Measurements from ENCODE around the gene STAG1.
"Not testable (repeated sequence)": the region's sequence is repeated elsewhere in the genome, so short reads cannot be mapped to it uniquely, and the experiment has no call there.

Gene STAG1

DNA sequence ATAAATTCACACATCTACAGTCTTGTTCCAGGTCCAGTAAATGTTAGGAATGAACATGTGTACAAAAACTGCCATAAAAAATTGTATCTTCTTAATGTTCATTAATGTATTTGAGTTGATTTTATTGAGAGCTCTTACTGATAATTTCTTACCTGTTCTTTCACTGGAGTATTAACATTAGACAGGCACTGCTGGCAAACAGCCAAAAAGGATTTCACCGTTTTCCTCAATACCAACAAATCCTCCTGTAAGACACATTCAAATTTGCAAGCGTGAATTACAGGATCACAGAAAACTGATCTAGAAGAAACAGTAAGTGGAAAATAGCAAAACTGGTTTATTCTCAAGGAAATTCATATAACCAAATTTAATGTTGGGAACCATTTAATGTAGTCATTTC lies 374.7 kb downstream of the STAG1 start:
- no peak for DNase-seq

DNA sequence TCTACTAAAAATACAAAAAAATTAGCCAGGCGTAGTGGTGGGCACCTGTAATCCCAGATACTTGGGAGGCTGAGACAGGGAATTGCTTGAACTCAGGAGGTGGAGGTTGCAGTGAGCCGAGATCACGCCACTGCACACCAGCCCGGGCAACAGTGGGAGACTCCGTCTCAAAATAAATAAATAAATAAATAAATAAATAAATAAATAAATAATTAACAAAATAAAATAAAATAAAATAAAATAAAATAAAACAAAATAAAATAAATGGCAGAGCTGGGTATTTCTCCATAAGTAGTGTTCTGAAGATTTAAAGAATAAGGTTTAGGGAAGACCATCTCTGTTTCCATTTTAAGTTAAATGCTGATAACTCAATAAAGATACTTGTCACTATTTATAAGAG lies 376.4 kb downstream of the STAG1 start:
- DNase-seq = not testable (repeated sequence)

DNA sequence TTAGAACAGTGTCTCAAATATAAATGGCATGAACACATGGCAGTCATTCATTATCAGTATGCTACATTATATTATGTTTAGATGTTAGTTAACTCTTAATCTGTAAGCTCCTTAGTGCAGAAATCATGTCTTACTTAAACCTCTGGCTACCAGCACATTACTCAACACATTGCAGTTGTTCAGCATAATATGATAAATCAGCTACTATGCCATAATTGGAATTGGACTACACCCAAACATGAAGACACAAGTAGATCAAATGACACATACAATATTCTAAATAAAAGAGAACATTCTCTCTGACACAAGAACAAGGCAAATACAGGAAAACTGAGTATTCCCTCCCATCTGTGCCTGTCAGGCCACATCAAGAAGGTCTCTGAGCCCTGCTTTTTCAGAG lies 385.9 kb downstream of the STAG1 start:
- DNase-seq = no peak

DNA sequence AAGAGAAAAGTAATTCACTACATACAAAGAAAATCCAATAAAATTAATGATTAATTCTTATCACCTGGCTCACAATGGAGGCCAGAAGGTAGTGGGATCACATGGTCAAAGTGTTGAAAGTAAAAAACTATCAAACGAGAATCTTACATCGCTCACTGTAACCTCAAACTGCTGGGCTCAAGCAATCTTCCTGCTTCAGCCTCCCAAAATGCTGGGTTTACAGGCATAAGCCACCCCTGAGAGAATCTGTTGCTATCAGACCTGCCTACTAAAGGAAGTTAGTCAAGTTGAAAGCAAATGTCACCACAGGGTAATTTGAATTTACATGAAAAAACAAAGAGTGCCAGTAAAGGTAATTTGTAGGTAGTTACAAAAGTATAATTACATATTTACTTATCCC lies 398.7 kb downstream of the STAG1 start:
- no peak for DNase-seq

DNA sequence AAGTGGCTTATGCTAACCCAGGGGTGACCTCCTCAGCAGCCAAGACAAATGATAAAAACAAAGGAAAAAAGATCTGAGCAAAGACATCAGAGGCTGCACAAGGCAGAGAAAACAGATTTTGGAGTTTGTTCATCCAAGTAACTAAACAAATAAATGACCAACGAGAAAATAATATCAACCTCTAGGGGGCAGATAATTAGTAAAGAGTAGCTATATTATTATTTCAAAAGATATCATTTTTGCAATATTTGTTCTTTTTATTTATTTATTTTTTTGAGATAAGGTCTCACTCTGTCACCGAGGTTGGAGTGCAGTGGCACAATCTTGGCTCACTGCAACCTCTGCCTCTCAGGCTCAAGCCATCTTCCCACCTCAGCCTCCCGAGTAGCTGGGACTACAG lies 400.3 kb downstream of the STAG1 start:
- DNase-seq = no peak

DNA sequence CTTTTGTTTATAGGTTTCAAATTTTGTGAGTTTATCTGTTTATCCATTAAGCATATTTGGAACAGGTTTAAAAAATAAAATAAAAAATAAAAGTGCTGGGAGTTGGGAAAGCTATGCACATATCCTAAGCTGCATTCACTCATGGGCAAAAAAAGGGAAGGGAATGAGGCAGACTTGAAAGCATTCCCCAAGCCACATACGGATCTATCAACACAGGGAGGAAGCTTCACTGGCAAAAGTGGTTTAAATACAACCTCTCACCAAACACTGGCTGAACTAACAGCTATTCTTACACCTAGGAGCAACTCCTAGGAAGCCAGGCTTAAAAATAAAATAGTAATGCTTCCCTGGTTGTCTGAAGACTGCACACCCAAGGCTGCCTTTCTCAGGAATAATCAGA lies 400.8 kb downstream of the STAG1 start:
- no peak for DNase-seq

DNA sequence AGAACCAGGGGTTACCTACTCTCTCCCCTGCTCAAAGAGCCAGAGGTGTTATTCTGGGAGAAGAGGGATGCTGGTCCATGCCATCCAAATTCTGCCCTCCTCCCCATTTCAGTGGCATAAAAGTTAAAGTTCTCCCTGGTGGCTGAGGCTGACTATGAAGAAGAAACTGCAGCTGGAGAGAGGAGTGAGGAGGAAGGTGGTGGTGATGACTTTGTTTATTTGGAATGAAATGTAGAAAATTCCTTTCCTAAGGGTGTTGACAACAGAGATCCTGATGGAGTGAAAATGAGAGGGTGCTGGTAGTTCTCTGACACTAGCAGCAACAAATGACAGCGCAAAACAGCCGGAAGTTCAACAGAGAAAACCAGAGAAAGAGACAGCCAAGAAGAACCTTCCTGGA lies 401.6 kb downstream of the STAG1 start:
- DNase-seq = no peak

DNA sequence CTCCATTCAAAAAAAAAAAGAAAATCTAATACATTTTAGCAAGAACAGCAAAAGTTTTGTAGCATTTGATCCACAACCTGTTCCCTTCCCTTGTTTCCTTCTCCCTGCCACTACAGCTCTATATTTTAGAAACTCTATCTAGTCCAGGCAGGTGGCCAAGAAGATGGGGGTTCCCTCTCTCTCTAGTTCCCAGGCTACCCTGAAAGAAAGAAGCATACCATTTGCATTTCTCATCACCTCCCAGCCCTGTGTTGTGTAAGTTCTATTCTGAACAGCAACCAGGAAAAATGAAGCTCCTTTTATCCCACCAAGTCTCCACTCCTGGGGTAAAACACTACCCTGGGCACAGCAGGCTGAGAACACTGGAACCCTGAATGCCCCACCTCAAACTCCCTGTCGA lies 402.0 kb downstream of the STAG1 start:
- no peak for DNase-seq

DNA sequence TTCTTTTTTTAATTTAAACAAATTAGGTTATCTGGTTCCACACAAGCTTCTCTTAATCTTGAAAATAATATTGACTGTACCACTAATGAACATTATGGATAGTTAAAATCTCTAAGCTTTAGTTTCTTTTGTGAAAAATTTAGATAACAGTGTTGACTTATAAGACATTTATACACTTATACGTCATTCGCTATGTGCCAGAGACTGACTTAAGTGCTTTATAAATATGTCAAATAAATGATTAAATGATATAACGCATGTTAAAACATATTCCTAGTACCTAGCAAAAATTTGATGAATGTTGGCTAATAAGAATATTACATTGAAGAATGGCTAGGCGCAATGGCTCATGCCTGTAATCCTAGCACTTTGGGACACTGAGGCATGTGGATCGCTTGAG lies 405.7 kb downstream of the STAG1 start:
- DNase-seq = no peak

DNA sequence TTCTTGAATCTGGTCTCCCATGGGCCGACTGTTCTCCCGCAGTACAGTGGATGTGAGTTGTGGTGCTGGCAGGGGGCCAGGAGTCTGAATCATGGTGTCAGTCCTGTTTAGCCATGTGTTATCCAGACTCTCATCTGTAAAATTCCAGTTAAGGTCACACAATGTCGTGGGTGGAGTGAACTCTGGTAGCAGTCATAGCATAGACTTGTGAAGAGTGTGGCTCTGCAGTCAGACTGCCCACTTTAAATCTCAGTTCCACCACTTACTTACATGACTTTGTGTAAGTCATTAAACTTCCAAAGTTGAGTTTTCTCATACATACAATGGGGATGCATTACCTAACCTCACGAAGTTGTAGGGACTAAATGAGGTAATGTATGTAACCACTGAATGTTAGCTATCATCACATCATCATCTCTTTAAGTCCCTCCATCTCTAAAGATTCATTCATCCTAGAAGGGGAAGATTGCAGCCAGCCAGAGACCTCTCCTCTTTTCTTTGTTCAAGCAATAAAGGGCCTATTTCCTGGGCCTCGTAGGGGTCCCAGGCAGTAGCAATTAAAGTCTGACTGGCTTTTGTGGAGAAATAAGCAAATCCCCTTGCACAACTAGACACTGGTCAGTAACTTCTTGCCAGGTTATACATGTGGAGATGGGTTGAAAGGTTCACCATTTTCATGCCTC lies 408.2 kb downstream of the STAG1 start:
- DNase-seq = no peak

DNA sequence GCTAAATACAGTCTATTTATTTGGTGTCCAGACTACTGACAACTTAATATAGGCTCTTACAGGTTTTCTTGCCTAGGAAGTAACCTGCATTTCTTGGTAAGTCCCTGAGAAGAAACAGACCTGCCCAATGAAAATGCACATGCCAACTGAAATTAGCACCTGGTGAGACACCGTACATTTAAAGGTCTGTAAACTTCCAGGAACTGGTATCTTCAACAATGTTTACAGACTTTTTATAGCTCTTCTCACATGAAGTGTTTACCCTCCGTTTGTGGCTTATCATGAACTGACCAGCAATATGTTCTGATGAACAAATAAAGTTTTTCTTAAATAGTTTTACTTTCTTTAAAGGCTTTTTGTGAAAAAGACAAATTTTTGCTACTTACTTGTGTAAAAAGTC lies 408.7 kb downstream of the STAG1 start:
- DNase-seq = no peak

DNA sequence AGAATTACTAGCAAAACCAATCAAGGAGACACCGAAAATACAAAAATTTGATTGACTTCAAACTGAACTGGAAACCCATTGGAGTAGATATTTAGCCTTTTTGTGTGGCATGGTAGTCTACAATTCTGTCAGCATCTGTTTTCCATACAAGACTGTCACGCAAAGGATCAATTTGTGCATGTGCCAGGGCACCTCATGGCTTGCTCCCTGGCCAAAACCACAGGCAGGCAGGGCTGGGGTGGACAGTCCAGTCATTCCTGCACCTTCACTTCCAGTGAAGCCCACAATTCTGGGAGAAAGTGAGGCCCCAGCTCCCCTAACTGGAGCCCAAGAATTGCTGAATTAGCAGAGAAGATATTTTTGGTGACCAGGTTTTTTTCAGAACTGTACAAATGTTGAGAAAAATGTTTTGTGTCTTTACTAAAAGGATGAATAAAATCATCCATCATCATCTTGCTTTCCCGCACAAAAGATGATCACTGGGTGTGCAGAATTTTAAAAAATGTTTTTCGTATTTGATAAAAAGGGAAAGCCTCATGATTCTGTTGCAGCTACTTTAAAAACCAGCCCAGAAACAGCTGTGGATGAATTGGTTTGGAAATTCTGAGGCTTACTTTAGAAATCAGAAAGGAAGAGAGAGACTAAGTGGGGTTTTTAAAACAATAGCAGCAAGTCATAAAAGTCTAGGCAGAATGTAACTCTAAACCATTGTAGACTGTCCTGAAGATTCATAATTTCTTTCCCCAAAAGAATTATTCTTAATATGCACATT lies 415.7 kb downstream of the STAG1 start:
- DNase-seq = no peak

DNA sequence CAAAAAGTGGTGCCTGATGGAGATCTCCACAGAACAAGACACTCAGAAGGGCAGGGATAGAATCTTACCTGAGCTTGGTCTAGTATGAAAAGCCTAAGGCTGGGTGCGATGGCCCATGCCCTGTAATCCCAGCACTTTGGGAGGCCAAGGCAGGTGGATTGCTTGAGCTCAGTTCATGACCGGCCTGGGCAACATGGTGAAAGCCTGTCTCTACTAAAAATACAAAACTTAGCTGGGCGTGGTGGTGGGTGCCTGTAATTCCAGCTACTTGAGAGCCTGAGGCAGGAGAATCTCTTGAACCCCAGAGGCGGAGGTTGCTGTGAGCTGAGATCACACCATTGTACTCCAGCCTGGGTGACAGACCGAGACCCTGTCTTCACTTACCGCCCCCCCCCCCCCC lies 417.5 kb downstream of the STAG1 start:
- not testable (repeated sequence) for DNase-seq

DNA sequence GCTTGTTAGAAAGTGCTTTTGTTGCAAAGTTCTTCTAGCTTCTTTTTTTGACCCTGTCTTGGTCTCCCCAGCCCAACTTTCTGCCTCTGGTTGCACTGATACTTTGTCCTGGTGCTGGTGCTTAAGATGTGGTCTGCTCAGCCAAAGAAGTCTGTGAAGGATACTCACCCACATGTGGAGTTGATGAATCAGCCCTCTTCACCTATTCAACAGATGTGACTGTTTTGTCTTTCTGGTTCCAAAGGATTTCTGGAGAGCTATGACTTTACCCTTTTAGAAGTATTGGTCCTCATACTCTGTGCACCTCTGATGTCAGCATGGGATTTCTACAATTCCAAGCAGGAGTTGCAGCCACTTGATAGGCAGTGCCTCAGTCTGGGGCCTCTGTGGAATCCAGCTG lies 418.0 kb downstream of the STAG1 start:
- DNase-seq = no peak

DNA sequence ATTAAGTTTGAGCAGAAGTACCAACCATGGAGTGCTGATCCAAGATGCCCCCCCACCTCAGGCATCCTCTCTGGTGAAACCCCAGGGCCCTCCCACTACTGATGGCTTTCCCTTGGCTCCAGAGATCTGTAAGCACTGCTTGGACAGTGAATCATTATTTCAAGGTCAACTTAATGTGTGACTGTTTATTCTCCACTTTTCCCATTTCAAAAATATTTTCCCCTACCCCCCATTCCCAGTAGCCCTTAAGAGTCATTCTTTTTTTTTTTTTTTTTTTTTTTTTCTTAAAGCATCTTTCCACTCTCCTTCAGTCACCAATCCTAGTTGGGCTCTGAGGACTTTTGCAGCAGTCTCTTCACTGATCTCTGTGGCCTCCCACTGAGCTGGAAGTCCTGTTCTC lies 419.4 kb downstream of the STAG1 start:
- no peak for DNase-seq

DNA sequence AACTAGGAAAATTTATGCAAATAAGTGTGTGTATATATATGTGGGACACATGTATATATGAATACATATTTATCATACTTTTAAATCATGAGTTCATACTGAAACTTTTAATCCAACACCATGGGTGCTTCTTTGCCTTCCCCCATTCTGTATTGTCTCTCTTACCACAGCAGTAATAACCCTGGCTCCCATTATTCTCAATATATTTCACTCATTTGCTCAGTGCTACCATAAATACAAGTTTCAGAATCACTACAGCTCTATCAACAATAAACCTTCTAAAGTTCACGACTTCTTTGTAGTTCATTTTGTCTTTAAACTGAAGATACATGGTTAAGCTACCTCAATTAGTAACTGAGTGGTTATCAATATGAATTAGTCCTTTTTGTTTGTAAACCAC lies 419.9 kb downstream of the STAG1 start:
- no peak for DNase-seq

DNA sequence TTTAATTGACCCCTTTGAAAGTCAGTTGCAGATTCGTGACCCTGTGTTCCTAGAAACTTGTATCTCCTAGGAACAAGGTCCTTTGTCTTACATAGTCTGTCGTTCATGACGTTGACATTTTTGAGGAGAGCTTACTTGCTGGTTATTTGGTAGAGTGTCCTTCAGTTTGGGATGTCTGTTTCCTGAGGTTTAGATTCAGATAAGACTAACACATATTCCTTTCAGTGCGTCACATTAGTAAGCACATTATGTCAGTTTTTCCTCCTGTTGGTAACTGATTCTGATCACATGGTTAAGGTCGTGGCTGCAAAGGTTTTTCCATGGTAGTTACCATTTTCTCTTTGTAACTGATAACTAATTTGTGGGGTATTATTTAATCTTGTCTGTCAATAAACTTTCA lies 421.3 kb downstream of the STAG1 start:
- no peak for DNase-seq

DNA sequence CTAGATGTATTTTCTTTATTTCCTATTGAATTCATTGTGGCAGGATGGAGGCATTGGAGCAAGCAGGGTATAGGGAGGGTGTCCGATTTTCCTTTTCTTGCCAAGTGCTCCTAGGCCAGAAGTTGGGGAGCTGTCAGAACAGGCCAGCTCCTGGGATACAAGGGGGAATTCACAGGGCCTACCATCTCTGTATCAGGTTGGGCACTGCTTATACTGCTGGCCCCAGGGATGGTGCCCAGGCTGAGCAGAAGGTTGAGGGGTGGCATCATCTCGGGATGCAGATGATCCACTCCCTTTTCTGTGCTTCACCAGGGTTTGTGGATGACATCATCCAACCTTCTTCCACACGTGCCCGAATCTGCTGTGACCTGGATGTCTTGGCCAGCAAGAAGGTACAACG lies 422.6 kb downstream of the STAG1 start:
- no peak for DNase-seq

DNA sequence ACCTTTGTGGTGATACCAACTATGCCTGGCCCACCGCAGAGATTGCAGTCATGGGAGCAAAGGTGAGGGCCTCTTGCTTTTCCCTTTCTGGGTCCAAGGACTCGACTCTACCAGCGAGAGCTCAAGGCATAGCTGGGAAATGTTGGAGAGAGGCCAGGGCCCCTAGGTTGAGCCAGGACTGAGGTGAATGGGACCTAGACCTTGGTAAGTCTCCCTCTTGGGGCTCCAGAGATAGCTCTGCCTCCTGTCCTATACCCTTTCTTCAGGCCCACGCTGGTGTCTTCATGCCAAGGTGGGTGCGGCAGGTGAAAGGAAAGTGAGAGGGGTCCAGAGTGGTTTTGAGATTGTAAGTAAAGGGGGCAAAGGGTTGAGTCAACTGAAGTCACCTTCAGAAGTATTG lies 424.5 kb downstream of the STAG1 start:
- no peak for DNase-seq

DNA sequence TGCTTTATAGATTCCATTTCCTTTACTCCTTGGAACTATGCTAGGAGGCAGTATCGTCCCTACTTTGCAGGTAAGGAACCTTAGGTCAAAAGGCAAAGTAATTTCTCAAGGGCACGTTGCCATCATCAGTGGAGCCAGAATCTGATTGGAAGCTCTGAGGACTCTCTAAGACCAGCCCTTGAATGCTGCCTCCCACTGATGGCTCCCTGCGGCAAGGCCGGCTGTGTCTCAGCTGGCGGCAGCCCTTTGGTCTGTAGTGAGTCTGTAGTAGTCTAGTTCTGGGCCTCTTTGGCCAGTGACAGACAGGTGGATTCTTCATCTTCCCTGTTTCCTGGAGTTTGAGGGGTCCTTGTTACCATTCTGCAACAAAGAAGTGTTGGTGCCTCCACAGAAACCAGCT lies 425.9 kb downstream of the STAG1 start:
- no peak for DNase-seq

DNA sequence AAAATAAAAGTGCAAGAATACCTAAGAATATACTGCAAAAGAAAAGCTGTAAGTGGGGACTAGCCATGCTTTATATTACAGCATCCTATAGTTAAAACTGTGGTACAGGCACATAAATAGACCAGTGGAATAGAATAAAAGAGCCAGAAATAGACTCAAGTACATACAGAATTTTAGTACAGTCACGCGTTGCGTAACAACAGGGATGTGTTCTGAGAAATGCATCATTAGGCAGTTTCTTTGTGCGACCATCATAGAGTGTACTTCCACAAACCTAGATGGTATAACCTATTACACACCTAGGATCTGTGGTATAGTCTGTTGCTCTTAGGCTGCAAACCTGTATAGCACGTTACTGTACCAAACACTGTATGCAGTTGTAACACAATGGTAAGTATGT lies 440.2 kb downstream of the STAG1 start:
- DNase-seq = no peak

DNA sequence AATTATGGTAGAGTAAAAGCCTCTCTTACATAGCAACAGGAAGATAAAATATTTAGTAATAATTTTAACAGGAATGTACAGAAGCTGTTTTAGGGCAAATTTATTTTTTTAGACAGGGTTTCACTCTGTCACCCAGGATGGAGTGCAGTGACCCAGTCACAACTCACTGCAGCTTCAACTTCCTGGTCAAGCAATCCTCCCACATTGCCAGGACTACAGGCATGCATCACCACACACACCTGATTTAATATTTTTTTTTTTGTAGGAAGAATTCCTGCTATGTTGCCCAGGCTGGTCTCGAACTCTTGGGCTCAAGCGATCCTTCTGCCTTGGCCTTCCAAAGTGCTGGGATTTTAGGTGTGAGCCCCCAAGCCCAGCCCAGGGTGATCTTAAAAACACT lies 440.9 kb downstream of the STAG1 start:
- DNase-seq = no peak

DNA sequence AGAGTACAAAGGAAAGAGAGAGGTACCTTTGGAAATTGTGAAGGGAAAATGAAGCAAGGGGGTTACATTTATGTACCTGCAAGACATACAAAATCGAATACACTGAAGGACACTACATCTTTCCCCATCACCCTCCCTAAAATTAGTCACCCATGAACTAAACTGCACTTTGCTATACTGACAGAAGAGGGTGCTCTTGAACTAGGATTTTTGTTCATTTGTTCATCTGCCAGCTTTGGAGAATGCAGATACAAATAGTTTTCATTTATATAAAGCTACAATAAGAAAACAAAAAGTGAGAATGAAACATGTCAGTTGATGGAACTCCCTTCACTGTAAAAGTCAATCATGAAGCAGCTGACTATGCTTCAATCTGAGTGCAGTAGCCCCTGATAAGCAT lies 446.3 kb downstream of the STAG1 start:
- no peak for DNase-seq

DNA sequence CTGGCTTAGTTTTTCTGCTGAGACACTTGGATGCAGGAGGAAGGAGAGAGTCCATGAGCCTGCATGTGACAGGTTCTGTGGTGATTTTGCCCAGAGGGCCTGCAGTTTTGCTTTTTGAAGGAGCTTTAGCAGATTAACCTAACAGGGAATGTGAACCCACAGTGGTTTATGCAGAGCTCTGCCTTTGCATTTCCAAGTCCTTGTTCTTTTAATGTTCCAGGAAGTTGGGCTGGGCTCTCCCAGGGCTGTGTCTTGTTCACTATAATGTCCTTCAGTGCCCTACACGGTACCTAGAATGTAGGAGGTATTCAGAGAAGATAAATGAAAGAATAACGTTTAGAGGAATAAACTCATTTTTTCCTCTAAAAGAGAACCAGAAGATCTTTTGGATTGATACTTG lies 451.7 kb downstream of the STAG1 start:
- DNase-seq = no peak

DNA sequence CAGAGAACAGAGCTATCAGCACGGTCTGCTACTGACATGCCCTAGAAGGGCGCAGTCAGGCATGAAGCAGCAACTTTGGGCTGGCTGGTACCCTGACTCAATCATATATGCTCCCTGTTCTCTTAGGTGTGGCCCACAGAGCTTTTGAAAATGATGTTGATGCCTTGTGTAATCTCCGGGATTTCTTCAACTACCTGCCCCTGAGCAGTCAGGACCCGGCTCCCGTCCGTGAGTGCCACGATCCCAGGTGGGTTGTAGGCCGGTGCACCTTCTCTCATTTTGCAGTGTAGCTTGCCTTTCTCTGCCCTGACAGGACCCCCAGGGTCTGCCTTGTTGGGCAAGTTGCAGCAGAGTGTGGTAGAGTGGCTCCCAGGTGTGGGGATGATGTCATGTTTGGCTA lies 454.4 kb downstream of the STAG1 start:
- no peak for DNase-seq
